IMR-90 (cell line): Measurements from ENCODE around the gene ZNF654. TPM values are rescaled to one million over a fixed set of nuclear protein-coding genes. Genes with fewer than 3 reads are reported as not detected.

Experiments
- ATAC-seq: fragments of 200-7000 bp; cut with Tn5 transposase; 2 replicates; pipeline ENCODE4 v1.9.1; 2020; ENCODE audit warnings: low read depth, mild to moderate bottlenecking, moderate library complexity
- BruUV-seq: library from RNA; stranded (reverse); fragments of 400-500 nt; replicated peaks from 2 replicates; lab custom pipeline; 2021; lab: Mats Ljungman, UMichigan
- CTCF ChIA-PET: fragments of 300-600 bp; formaldehyde crosslinking; extraction: SDS; loops from one replicate; lab custom pipeline; 2021; ENCODE audit warnings: antibody characterized with exemption; lab: Yijun Ruan, JAX
- POLR2A ChIA-PET: fragments of 300-600 bp; sonication (Branson Sonifier 250); formaldehyde crosslinking; loops from one replicate; lab custom pipeline; 2022; ENCODE audit warnings: antibody characterized with exemption; ENCODE audit not compliant: unreplicated experiment; lab: Charles Lee
- DNase-seq: peaks from one replicate; pipeline ENCODE4 v3.0.0; 2013
- H2AFZ ChIP-seq: replicated peaks from 2 replicates; pipeline ENCODE3; 2013; ENCODE audit warnings: low read length, mild to moderate bottlenecking; ENCODE audit not compliant: poor library complexity
- H2AK5ac ChIP-seq: 2 replicates; pipeline ENCODE4 v1.6.1; 2013; ENCODE audit warnings: low read depth, low read length, inconsistent platforms
- H2AK9ac ChIP-seq: replicated peaks from 2 replicates; pipeline ENCODE3; 2013; ENCODE audit warnings: mild to moderate bottlenecking, low read depth, low read length, moderate library complexity; ENCODE audit not compliant: poor library complexity
- H2BK120ac ChIP-seq: 2 replicates; pipeline ENCODE4 v1.6.1; 2013; ENCODE audit warnings: low read depth, low read length, inconsistent platforms
- H2BK15ac ChIP-seq: 3 replicates; pipeline ENCODE4 v1.6.1; 2013; ENCODE audit warnings: low read depth, low read length, inconsistent platforms
- H2BK20ac ChIP-seq: 2 replicates; pipeline ENCODE4 v1.6.1; 2013; ENCODE audit warnings: low read depth, mild to moderate bottlenecking, inconsistent platforms, low read length, moderate library complexity
- H2BK5ac ChIP-seq: 2 replicates; pipeline ENCODE4 v1.6.1; 2013; ENCODE audit warnings: mild to moderate bottlenecking, low read depth, low read length, inconsistent platforms; ENCODE audit not compliant: poor library complexity, severe bottlenecking
- H3K14ac ChIP-seq: replicated peaks from 2 replicates; pipeline ENCODE4 v1.6.1; 2013; ENCODE audit warnings: low read depth, low read length, inconsistent platforms
- H3K18ac ChIP-seq: 2 replicates; pipeline ENCODE4 v1.6.1; 2013; ENCODE audit warnings: low read depth, low read length, control low read depth
- H3K23ac ChIP-seq: 2 replicates; pipeline ENCODE4 v1.6.1; 2013; ENCODE audit warnings: low read depth, low read length, inconsistent platforms
- H3K27ac ChIP-seq: 2 replicates; pipeline ENCODE4 v1.5.1; 2013; ENCODE audit warnings: mild to moderate bottlenecking, control low read depth, low read length; ENCODE audit not compliant: insufficient read depth
- H3K27me3 ChIP-seq: 2 replicates; pipeline ENCODE4 v1.6.1; 2013; ENCODE audit warnings: low read length; ENCODE audit not compliant: control insufficient read depth, insufficient read depth
- H3K36me3 ChIP-seq: 2 replicates; pipeline ENCODE4 v1.6.1; 2013; ENCODE audit warnings: low read length, mixed read lengths; ENCODE audit not compliant: control insufficient read depth, insufficient read depth
- H3K4ac ChIP-seq: 2 replicates; pipeline ENCODE4 v1.6.1; 2013; ENCODE audit warnings: low read depth, low read length, inconsistent platforms
- H3K4me1 ChIP-seq: 2 replicates; pipeline ENCODE4 v1.6.1; 2013; ENCODE audit warnings: low read length, mixed read lengths; ENCODE audit not compliant: control insufficient read depth, insufficient read depth
- H3K4me2 ChIP-seq: 2 replicates; pipeline ENCODE4 v1.6.1; 2013; ENCODE audit warnings: low read depth, mild to moderate bottlenecking, control low read depth, low read length, moderate library complexity
- H3K4me3 ChIP-seq: 2 replicates; pipeline ENCODE4 v1.5.1; 2013; ENCODE audit warnings: low read depth, mild to moderate bottlenecking, control low read depth, low read length, moderate library complexity; ENCODE audit not compliant: insufficient read depth
- H3K56ac ChIP-seq: 2 replicates; pipeline ENCODE4 v1.6.1; 2013; ENCODE audit warnings: low read length, inconsistent platforms; ENCODE audit not compliant: insufficient read depth; ENCODE audit errors: extremely low read depth
- H3K79me1 ChIP-seq, 2 experiments: 2 replicates each; pipeline ENCODE4 v1.6.1; 2013; ENCODE audit warnings: low read length in 2 of 2, inconsistent platforms in 1 of 2, low read depth in 1 of 2
- H3K9ac ChIP-seq: 2 replicates; pipeline ENCODE4 v1.6.1; 2013; ENCODE audit warnings: low read depth, low read length, control low read depth
- H3K9me1 ChIP-seq: 2 replicates; pipeline ENCODE4 v1.6.1; 2013; ENCODE audit warnings: low read length, inconsistent platforms; ENCODE audit not compliant: insufficient read depth
- H3K9me3 ChIP-seq: 2 replicates; pipeline ENCODE4 v1.6.1; 2013; ENCODE audit warnings: low read length; ENCODE audit not compliant: control insufficient read depth, insufficient read depth
- H4K20me1 ChIP-seq: 2 replicates; pipeline ENCODE4 v1.6.1; 2013; ENCODE audit warnings: low read length, inconsistent platforms; ENCODE audit not compliant: insufficient read depth
- H4K5ac ChIP-seq: 2 replicates; pipeline ENCODE4 v1.6.1; 2013; ENCODE audit warnings: mild to moderate bottlenecking, low read depth, low read length, control low read depth
- H4K8ac ChIP-seq, 2 experiments: 2 replicates each; pipeline ENCODE4 v1.6.1; 2013; ENCODE audit warnings: low read depth in 2 of 2, low read length in 2 of 2, control low read depth in 1 of 2, inconsistent platforms in 1 of 2
- H4K91ac ChIP-seq: 2 replicates; pipeline ENCODE4 v1.6.1; 2013; ENCODE audit warnings: low read depth, low read length, inconsistent platforms; ENCODE audit not compliant: insufficient read depth
- CEBPB ChIP-seq: IDR thresholded peaks from 2 replicates; pipeline ENCODE4 v1.6.1; 2012; ENCODE audit warnings: low read depth, low read length, improper control_type of control experiment
- CHD1 ChIP-seq: IDR thresholded peaks from 2 replicates; pipeline ENCODE4 v1.6.1; 2012; ENCODE audit warnings: low read depth, low read length, improper control_type of control experiment
- CTCF ChIP-seq: conservative IDR thresholded peaks from 2 replicates; pipeline ENCODE4 v1.5.1; 2012; ENCODE audit warnings: mild to moderate bottlenecking, low read depth, low read length, improper control_type of control experiment
- ELK1 ChIP-seq: fragments of 150-350 bp; IDR thresholded peaks from 2 replicates; pipeline ENCODE4 v1.6.1; 2016; ENCODE audit warnings: low read depth, mild to moderate bottlenecking, low read length, moderate library complexity, borderline replicate concordance
- FOS ChIP-seq: fragments of 150-350 bp; IDR thresholded peaks from 2 replicates; pipeline ENCODE4 v1.6.1; 2016; ENCODE audit warnings: low read depth, low read length
- MAFK ChIP-seq: IDR thresholded peaks from 2 replicates; pipeline ENCODE4 v1.6.1; 2012; ENCODE audit warnings: low read depth, low read length, improper control_type of control experiment
- MAZ ChIP-seq: IDR thresholded peaks from 2 replicates; pipeline ENCODE4 v1.6.1; 2012; ENCODE audit warnings: low read depth, mild to moderate bottlenecking, low read length, improper control_type of control experiment, moderate library complexity, borderline replicate concordance
- MXI1 ChIP-seq: IDR thresholded peaks from 2 replicates; pipeline ENCODE4 v1.6.1; 2012; ENCODE audit warnings: low read depth, mild to moderate bottlenecking, low read length, moderate library complexity, borderline replicate concordance
- RAD21 ChIP-seq: IDR thresholded peaks from 2 replicates; pipeline ENCODE4 v1.6.1; 2012; ENCODE audit warnings: low read length, improper control_type of control experiment
- RFX5 ChIP-seq: IDR thresholded peaks from 2 replicates; pipeline ENCODE4 v1.8.0; 2012; ENCODE audit warnings: low read depth, mild to moderate bottlenecking, low read length, moderate library complexity
- SMC3 ChIP-seq: fragments of 150-350 bp; IDR thresholded peaks from 2 replicates; pipeline ENCODE4 v1.6.1; 2016; ENCODE audit warnings: low read depth, mild to moderate bottlenecking, antibody characterized with exemption, low read length, moderate library complexity
- USF2 ChIP-seq: fragments of 150-350 bp; IDR thresholded peaks from 2 replicates; pipeline ENCODE4 v1.6.1; 2017; ENCODE audit warnings: mild to moderate bottlenecking, antibody characterized with exemption, low read length, low read depth
- WGBS, 2 experiments: methylation state at CpG; one replicate each; pipeline versions ENCODE4 v1.1.5 to v1.1.7; 2013; ENCODE audit warnings: missing lambda C conversion rate in 2 of 2; ENCODE audit not compliant: insufficient read length in 1 of 2; ENCODE audit errors: extremely low coverage in 2 of 2; 5-methylcytosine and 5-hydroxymethylcytosine counted together
- dilution Hi-C: fragments of 300-500 bp; cut with HindIII; formaldehyde crosslinking; loops from one replicate; pipeline ENCODE4 v1.14.3; 2018; ENCODE audit warnings: low sequenced_read_pairs; ENCODE audit not compliant: unreplicated experiment
- in situ Hi-C: fragments of 300-500 bp; cut with MboI; formaldehyde crosslinking; loops from 3 replicates; pipeline ENCODE4 v1.14.3; 2019; ENCODE audit warnings: low sequenced_read_pairs, inconsistent platforms, mixed read lengths
- intact Hi-C: fragments of 100-400 bp; cut with micrococcal nuclease; formaldehyde crosslinking; loops from 2 replicates; pipeline ENCODE4 v1.10.0; 2022
- polyA plus RNA-seq, 3 experiments: library from polyadenylated mRNA; depleted of rRNA; stranded (reverse); fragments of >200 nt; gene quantifications; 2 replicates each; pipeline ENCODE4 v1.2.3, GENCODE V29; 2012; ENCODE audit warnings: low replicate concordance in 1 of 3
- total RNA-seq: library from RNA; depleted of rRNA; stranded (reverse); fragments of >200 nt; gene quantifications from 2 replicates; pipeline ENCODE4 v1.2.3, GENCODE V29; 2012

Gene ZNF654
- total and polyA plus RNA-seq, 2 of the 4 experiments (the other 2 are of a cell fraction) = 3.3 to 11.5 TPM

GRCh38 chr3:88131695-88132094 is 72.6 kb downstream of the ZNF654 start:
- DNase-seq (peak; percentile 35), ATAC-seq (no peak)
- peaks cover 4 to 18% of the 10 kb centered on the region in 2 experiments; a peak in 3 of 4 replicates for H3K79me1 ChIP-seq
- H3K4ac ChIP-seq = no peak overlapping the region
- no peak overlapping the region for H4K5ac ChIP-seq
- ChIA-PET CTCF (interaction anchor here (1.2 kb wide), 1 partner anchor 19 kb away, joined by 3 read pairs; no protein-coding TSS in a partner anchor), POLR2A (no interaction called here)
- H4K8ac ChIP-seq = no peak overlapping the region
- intact Hi-C loops (no loop called here), dilution Hi-C loops (no loop called here), in situ Hi-C loops (loop anchor here (25.0 kb wide), 1 partner anchor 1144 kb away; the partner anchor contains the start of gene VGLL3)
- H2AK5ac ChIP-seq = no peak overlapping the region
- no peaks in the 10 kb centered on the region for H4K20me1 ChIP-seq
- H3K27me3 ChIP-seq = no peaks in the 10 kb centered on the region
- WGBS, 2 experiments = no CpG with 5 or more reads among the region's 1 CpG
- no peak overlapping the region for H3K56ac ChIP-seq
- H3K9me1 ChIP-seq = 0 out of 2 replicates have a peak, but pooled peaks cover 2% of the 10 kb centered on the region
- no peak overlapping the region for H2BK20ac ChIP-seq
- TF ChIP-seq CEBPB = no peak
- TF ChIP-seq MXI1 = no peak
- no peak for TF ChIP-seq ELK1
- no peak for TF ChIP-seq RAD21
- no peak for TF ChIP-seq CTCF
- TF ChIP-seq USF2 = no peak
- no peak for TF ChIP-seq FOS
- TF ChIP-seq MAFK = no peak
- TF ChIP-seq MAZ = no peak
- TF ChIP-seq CHD1 = no peak
- no peak for TF ChIP-seq RFX5
- TF ChIP-seq SMC3 = no peak
- peaks cover 6% of the 10 kb centered on the region for H3K36me3 ChIP-seq
- peaks cover 4% of the 10 kb centered on the region for H3K4me1 ChIP-seq
- H3K23ac ChIP-seq = no peak overlapping the region
- H3K18ac ChIP-seq = no peak overlapping the region
- no peak overlapping the region for H3K14ac ChIP-seq
- no peak overlapping the region for H2BK15ac ChIP-seq
- BruUV-seq = no TSS peak
- H4K91ac ChIP-seq = no peak overlapping the region
- no peak overlapping the region for H3K4me2 ChIP-seq
- H3K9ac ChIP-seq = no peak overlapping the region
- H3K4me3 ChIP-seq = no peak overlapping the region
- H2AFZ ChIP-seq = no peak overlapping the region
- H2BK5ac ChIP-seq = no peak overlapping the region
- no peak overlapping the region for H2BK120ac ChIP-seq
- no peaks in the 10 kb centered on the region for H3K9me3 ChIP-seq
- no peak overlapping the region for H2AK9ac ChIP-seq
- H3K27ac ChIP-seq = no peak overlapping the region
